PC-9 (cell line): ENCODE measurements around the gene SLC35F3. TPM values are rescaled to one million over a fixed set of nuclear protein-coding genes. Genes with fewer than 3 reads are reported as not detected.

Experiments used
- BruUV-seq: library from RNA; stranded (reverse); fragments of 400-500 nt; replicated peaks from 2 replicates; lab custom pipeline; 2021; lab: Mats Ljungman, UMichigan
- CTCF ChIA-PET: fragments of 300-600 bp; sonication (Branson Sonifier 250); formaldehyde crosslinking; loops from one replicate; lab custom pipeline; 2022; ENCODE audit warnings: antibody characterized with exemption; lab: Charles Lee
- POLR2A ChIA-PET: fragments of 300-600 bp; sonication (Branson Sonifier 250); formaldehyde crosslinking; loops from one replicate; lab custom pipeline; 2022; ENCODE audit warnings: antibody characterized with exemption; ENCODE audit not compliant: unreplicated experiment; lab: Charles Lee
- DNase-seq, 2 experiments: peaks; one replicate each; pipeline versions ENCODE4 v3.0.0 to v3.0.0-alpha.2; 2015 to 2022; ENCODE audit warnings: mixed read lengths in 1 of 2
- H2AFZ ChIP-seq: fragments of 200-600 bp; sonication (generic); 2 replicates; pipeline ENCODE4 v1.8.1; 2017; ENCODE audit warnings: antibody characterized with exemption
- H3F3A ChIP-seq: fragments of 200-600 bp; sonication (generic); 2 replicates; pipeline ENCODE4 v1.8.1; 2017; ENCODE audit warnings: antibody characterized with exemption, mild to moderate bottlenecking, low read depth; ENCODE audit not compliant: insufficient read depth
- H3K27ac ChIP-seq: fragments of 200-600 bp; sonication (generic); 2 replicates; pipeline ENCODE4 v1.6.1; 2016; ENCODE audit warnings: mixed run types
- H3K27me3 ChIP-seq: fragments of 200-600 bp; sonication (generic); 2 replicates; pipeline ENCODE4 v1.6.1; 2016; ENCODE audit warnings: low read depth, mixed run types; ENCODE audit not compliant: insufficient read depth
- H3K36me3 ChIP-seq: fragments of 200-600 bp; sonication (generic); 2 replicates; pipeline ENCODE4 v1.6.1; 2016; ENCODE audit warnings: low read depth, mixed run types
- H3K4me1 ChIP-seq: fragments of 200-600 bp; sonication (generic); replicated peaks from 2 replicates; pipeline ENCODE4 v1.6.1; 2016; ENCODE audit warnings: mixed run types; ENCODE audit not compliant: insufficient read depth
- H3K4me2 ChIP-seq: fragments of 200-600 bp; sonication (generic); 2 replicates; pipeline ENCODE4 v1.6.1; 2017; ENCODE audit warnings: mixed run types
- H3K4me3 ChIP-seq: fragments of 200-600 bp; sonication (generic); 2 replicates; pipeline ENCODE4 v1.6.1; 2016; ENCODE audit warnings: mixed run types
- H3K79me2 ChIP-seq: fragments of 200-600 bp; sonication (generic); 2 replicates; pipeline ENCODE4 v1.6.1; 2017; ENCODE audit warnings: low read depth, mixed run types
- H3K9me2 ChIP-seq: fragments of 200-600 bp; sonication (generic); 2 replicates; pipeline ENCODE4 v1.8.1; 2017; ENCODE audit warnings: mild to moderate bottlenecking; ENCODE audit not compliant: insufficient read depth
- H3K9me3 ChIP-seq: fragments of 200-600 bp; sonication (generic); 2 replicates; pipeline ENCODE4 v1.8.1; 2016; ENCODE audit warnings: low read depth; ENCODE audit not compliant: insufficient read depth
- H4K20me1 ChIP-seq: fragments of 200-600 bp; sonication (generic); 2 replicates; pipeline ENCODE4 v1.8.1; 2017; ENCODE audit not compliant: insufficient read depth
- CTCF ChIP-seq: fragments of 200-600 bp; sonication (generic); conservative IDR thresholded peaks from 2 replicates; pipeline ENCODE4 v1.6.1; 2017; ENCODE audit warnings: mixed run types, antibody characterized with exemption, mild to moderate bottlenecking, moderate library complexity
- EZH2 ChIP-seq: fragments of 200-600 bp; sonication (generic); IDR thresholded peaks from 2 replicates; pipeline ENCODE4 v1.8.0; 2017; ENCODE audit warnings: antibody characterized with exemption, low read depth
- intact Hi-C: fragments of 100-400 bp; cut with micrococcal nuclease; formaldehyde crosslinking; loops from one replicate; pipeline ENCODE4 v1.10.0; 2022; ENCODE audit not compliant: unreplicated experiment
- total RNA-seq: library from RNA; stranded (reverse); gene quantifications from 2 replicates; pipeline ENCODE4 v1.2.3, GENCODE V29; 2021

SLC35F3 gene
- total RNA-seq, 1 experiment from 2014 or later: 6.1 TPM

DNA sequence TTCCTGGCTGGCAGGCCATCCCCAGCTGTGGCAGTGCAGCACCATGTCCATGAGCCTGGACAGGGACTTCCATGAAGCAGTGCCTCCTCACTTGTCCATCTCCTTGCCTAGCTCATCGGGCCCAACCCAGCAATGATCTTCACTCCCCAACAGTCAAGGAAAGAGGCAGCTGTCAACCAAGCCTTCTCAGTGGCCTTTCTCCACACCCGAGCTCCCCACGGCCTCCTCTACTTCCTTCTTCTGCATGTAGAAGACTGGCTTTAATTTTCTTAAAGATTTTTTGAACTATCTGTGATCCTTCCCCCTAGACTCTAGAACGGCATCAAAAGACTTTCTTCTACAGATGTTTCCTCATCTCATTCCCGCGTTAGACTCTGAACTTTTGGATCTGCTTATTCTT lies 403.2 kb downstream of the SLC35F3 start:
- no peak overlapping the region for H2AFZ ChIP-seq
- no peaks in the 10 kb centered on the region for H3K9me3 ChIP-seq
- H3K27ac ChIP-seq: no peak overlapping the region
- CTCF ChIA-PET: interaction anchor here (0.5 kb wide), 1 partner anchor 63 kb away, joined by 3 read pairs; no protein-coding TSS in a partner anchor
- no peaks in the 10 kb centered on the region for H3K9me2 ChIP-seq
- no peak for TF ChIP-seq CTCF
- TF ChIP-seq EZH2: no peak
- no peaks in the 10 kb centered on the region for H4K20me1 ChIP-seq
- no peak overlapping the region for H3K4me2 ChIP-seq
- no peaks in the 10 kb centered on the region for H3K27me3 ChIP-seq
- no peak for DNase-seq
- no peaks in the 10 kb centered on the region for H3K79me2 ChIP-seq
- POLR2A ChIA-PET: no interaction called here
- H3F3A ChIP-seq: no peaks in the 10 kb centered on the region
- no TSS peak for BruUV-seq
- intact Hi-C loops: no loop called here
- H3K36me3 ChIP-seq: no peaks in the 10 kb centered on the region
- H3K4me1 ChIP-seq: no peaks in the 10 kb centered on the region
- no peak overlapping the region for H3K4me3 ChIP-seq

- H4K20me1 ChIP-seq: no peaks in the 10 kb centered on the region
- H3K27me3 ChIP-seq: no peaks in the 10 kb centered on the region
- no peak overlapping the region for H3K27ac ChIP-seq
- no peaks in the 10 kb centered on the region for H3F3A ChIP-seq
- CTCF ChIA-PET: interaction anchor here (0.6 to 1.8 kb wide), 6 partner anchors 96 to 696 kb away, joined by 3 to 8 read pairs (median 4); partner anchors contain the start of gene KCNK1
- H3K4me2 ChIP-seq: no peak overlapping the region
- TF ChIP-seq EZH2: no peak
- no peaks in the 10 kb centered on the region for H3K79me2 ChIP-seq
- DNase-seq: no peak
- no peaks in the 10 kb centered on the region for H3K9me3 ChIP-seq
- POLR2A ChIA-PET: no interaction called here
- no peaks in the 10 kb centered on the region for H3K4me1 ChIP-seq
- no peak overlapping the region for H2AFZ ChIP-seq
- intact Hi-C loops: no loop called here
- BruUV-seq: no TSS peak
- H3K36me3 ChIP-seq: no peaks in the 10 kb centered on the region
- H3K9me2 ChIP-seq: no peaks in the 10 kb centered on the region
- H3K4me3 ChIP-seq: no peak overlapping the region
Observed at GRCh38 chr1:234309243-234309597, 404.7 kb downstream of the SLC35F3 start.

DNA sequence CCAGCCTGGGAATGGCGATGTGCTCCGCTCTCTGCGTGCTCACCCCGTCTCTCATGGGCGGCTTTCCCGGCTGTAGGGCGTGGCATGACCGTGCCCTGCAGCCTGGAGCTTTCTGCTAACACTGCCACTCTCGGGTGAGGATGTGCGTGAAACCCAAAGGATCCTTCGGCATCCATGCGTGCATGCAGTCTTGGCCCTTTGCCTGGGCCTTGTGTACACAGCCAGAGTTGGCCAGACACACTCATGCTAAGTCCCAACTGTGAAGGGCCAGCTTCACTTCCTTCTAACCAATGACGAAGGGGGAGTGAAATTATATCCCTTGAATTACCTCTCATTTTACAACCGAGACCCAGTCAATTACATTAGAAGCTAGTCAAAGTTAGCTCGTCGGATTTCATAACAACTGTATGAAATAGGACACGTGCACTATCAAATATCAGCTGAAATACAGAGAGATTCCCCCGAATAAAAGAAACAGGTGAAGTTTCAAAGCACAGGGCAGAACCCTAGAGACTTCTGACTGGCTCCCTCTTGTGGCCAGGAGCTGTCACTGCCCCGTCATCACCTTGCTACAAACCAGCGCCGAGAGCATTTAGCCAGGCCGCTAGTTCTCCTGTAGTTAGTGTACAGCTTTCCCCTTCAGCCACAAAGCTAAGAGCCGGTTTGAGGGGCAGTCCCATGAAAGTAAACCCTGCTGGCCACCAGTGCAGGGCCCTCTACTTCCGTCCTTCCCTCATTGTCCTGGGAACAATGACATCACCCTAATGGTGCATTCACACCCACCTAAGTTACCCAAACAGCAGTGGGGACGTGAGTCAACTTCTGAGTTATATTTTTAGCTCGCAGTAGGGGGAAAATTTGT lies 405.4 kb downstream of the SLC35F3 start:
- Histone ChIP-seq H3K36me3 (no peaks in the 10 kb centered on the region), H3K4me1 (peaks cover 2% of the 10 kb centered on the region), H3K79me2 (no peaks in the 10 kb centered on the region), H3K27me3 (no peaks in the 10 kb centered on the region), H3K4me2 (peak overlapping the region; percentile 30; the same call in 1 of the 2 replicates), H3K9me2 (no peaks in the 10 kb centered on the region), H2AFZ (no peak overlapping the region), H3K9me3 (no peaks in the 10 kb centered on the region), H3K4me3 (no peak overlapping the region), H3K27ac (no peak overlapping the region), H4K20me1 (no peaks in the 10 kb centered on the region), H3F3A (no peaks in the 10 kb centered on the region)
- ChIA-PET CTCF (interaction anchor here (0.5 to 1.8 kb wide), 9 partner anchors 64 to 696 kb away, joined by 3 to 12 read pairs (median 4); partner anchors contain the start of gene KCNK1), POLR2A (interaction anchor here (0.6 kb wide), 2 partner anchors 63 to 800 kb away, joined by 4 read pairs; no protein-coding TSS in a partner anchor)
- peak; percentile 58 to 67 for DNase-seq
- TF ChIP-seq CTCF: peak; percentile 92
- no peak for TF ChIP-seq EZH2
- BruUV-seq: no TSS peak
- intact Hi-C loops: loop anchor here (1.0 to 5.0 kb wide), 3 partner anchors 156 to 913 kb away; no protein-coding TSS in a partner anchor
